Measurements from ENCODE around the gene FAM221A.
"Not testable (repeated sequence)": the region's sequence is repeated elsewhere in the genome, so short reads cannot be mapped to it uniquely, and the experiment has no call there.

FAM221A gene

GRCh38 chr7:23679898-23680413 lies at the start of gene FAM221A:
FAM221A (plus strand) TSS chr7:23680199; CDS start chr7:23680219, 20 bp downstream.
- DNase-seq: peak; percentile 88

GRCh38 chr7:23633417-23633816 lies 46.6 kb upstream of the FAM221A start:
- no peak for DNase-seq

GRCh38 chr7:23645822-23646221 lies 34.2 kb upstream of the FAM221A start:
- DNase-seq: no peak

GRCh38 chr7:23653942-23654341 lies 26.1 kb upstream of the FAM221A start:
- DNase-seq: no peak

GRCh38 chr7:23654508-23654907 lies 25.5 kb upstream of the FAM221A start:
- peak; percentile 4 for DNase-seq

GRCh38 chr7:23655433-23655832 lies 24.6 kb upstream of the FAM221A start:
- no peak for DNase-seq

GRCh38 chr7:23658831-23659427 lies 21.1 kb upstream of the FAM221A start:
- DNase-seq: no peak

GRCh38 chr7:23661385-23661784 lies 18.6 kb upstream of the FAM221A start:
- DNase-seq: no peak

- no peak for DNase-seq
These were observed 17.6 kb upstream of the FAM221A start for GRCh38 chr7:23662124-23662983.

- no peak for DNase-seq
These were observed 17.1 kb upstream of the FAM221A start for GRCh38 chr7:23662984-23663313.

GRCh38 chr7:23664122-23664521 lies 15.9 kb upstream of the FAM221A start:
- DNase-seq: no peak

GRCh38 chr7:23672033-23672432 lies 8.0 kb upstream of the FAM221A start:
- no peak for DNase-seq

- DNase-seq: peak; percentile 58
These were observed 711 bp downstream of the FAM221A start for GRCh38 chr7:23680414-23681405.

- not testable (repeated sequence) for DNase-seq
These were observed 4.0 kb downstream of the FAM221A start for GRCh38 chr7:23684041-23684440.

- DNase-seq: no peak
These were observed 5.7 kb downstream of the FAM221A start for GRCh38 chr7:23685731-23686130.

GRCh38 chr7:23687011-23687410 lies 7.0 kb downstream of the FAM221A start:
- no peak for DNase-seq

- DNase-seq: no peak
These were observed 9.2 kb downstream of the FAM221A start for GRCh38 chr7:23689165-23689564.

GRCh38 chr7:23691320-23691719 lies 11.3 kb downstream of the FAM221A start:
- DNase-seq: no peak

- DNase-seq: no peak
These were observed 13.2 kb downstream of the FAM221A start for GRCh38 chr7:23693224-23693623.

GRCh38 chr7:23696916-23697441 lies 17.0 kb downstream of the FAM221A start:
- peak; percentile 67 for DNase-seq

GRCh38 chr7:23698822-23699221 lies 18.8 kb downstream of the FAM221A start:
- DNase-seq: no peak

- no peak for DNase-seq
These were observed 20.0 kb downstream of the FAM221A start for GRCh38 chr7:23700046-23700445.
